ENCODE data around the gene HOXB5. TPM values are rescaled to one million over a fixed set of nuclear protein-coding genes. Genes with fewer than 3 reads are reported as not detected.

The HOXB5 gene
- total RNA-seq, 1 donor from 2014 or later, result 0.59 TPM

- no peak for DNase-seq (ENCODE audit: low spot score)
- no peak for TF ChIP-seq CTCF (IDR thresholded peaks at IDR 0.05; ENCODE audit: unreplicated experiment)
- Mint-ChIP-seq H3K4me1 (ENCODE audit: unreplicated experiment) (peaks cover 64% of the 10 kb centered on the region), H3K27ac (ENCODE audit: unreplicated experiment) (no peak overlapping the region), H3K36me3 (ENCODE audit: low read depth, unreplicated experiment) (peaks cover 6% of the 10 kb centered on the region), H3K9me3 (ENCODE audit: unreplicated experiment) (no peaks in the 10 kb centered on the region), H3K4me3 (ENCODE audit: unreplicated experiment) (no peak overlapping the region), H3K27me3 (ENCODE audit: unreplicated experiment) (peaks cover 34% of the 10 kb centered on the region)
Measured at GRCh38 chr17:48574505-48575065, 19.0 kb downstream of the HOXB5 start.

GRCh38 chr17:48571826-48572417 lies 21.7 kb downstream of the HOXB5 start:
- H3K9me3 Mint-ChIP-seq (ENCODE audit: unreplicated experiment), result no peaks in the 10 kb centered on the region
- no peak for DNase-seq (ENCODE audit: low spot score)
- peaks cover 25% of the 10 kb centered on the region for H3K27me3 Mint-ChIP-seq (ENCODE audit: unreplicated experiment)
- peaks cover 60% of the 10 kb centered on the region for H3K4me1 Mint-ChIP-seq (ENCODE audit: unreplicated experiment)
- peaks cover 6% of the 10 kb centered on the region for H3K36me3 Mint-ChIP-seq (ENCODE audit: low read depth, unreplicated experiment)
- no peak overlapping the region for H3K27ac Mint-ChIP-seq (ENCODE audit: unreplicated experiment)
- H3K4me3 Mint-ChIP-seq (ENCODE audit: unreplicated experiment), result peak overlapping the region; percentile 6
- no peak for TF ChIP-seq CTCF (IDR thresholded peaks at IDR 0.05; ENCODE audit: unreplicated experiment)

- no peak for TF ChIP-seq CTCF (IDR thresholded peaks at IDR 0.05; ENCODE audit: unreplicated experiment)
- peaks cover 57% of the 10 kb centered on the region for H3K4me1 Mint-ChIP-seq (ENCODE audit: unreplicated experiment)
- peaks cover 6% of the 10 kb centered on the region for H3K36me3 Mint-ChIP-seq (ENCODE audit: low read depth, unreplicated experiment)
- H3K4me3 Mint-ChIP-seq (ENCODE audit: unreplicated experiment), result peak overlapping the region; percentile 47
- peaks cover 25% of the 10 kb centered on the region for H3K27me3 Mint-ChIP-seq (ENCODE audit: unreplicated experiment)
- H3K9me3 Mint-ChIP-seq (ENCODE audit: unreplicated experiment), result no peaks in the 10 kb centered on the region
- peak overlapping the region; percentile 11 for H3K27ac Mint-ChIP-seq (ENCODE audit: unreplicated experiment)
- no peak for DNase-seq (ENCODE audit: low spot score)
Measured at GRCh38 chr17:48571024-48571818, 22.4 kb downstream of the HOXB5 start.

- H3K4me1 Mint-ChIP-seq (ENCODE audit: unreplicated experiment), result peaks cover 52% of the 10 kb centered on the region
- H3K4me3 Mint-ChIP-seq (ENCODE audit: unreplicated experiment), result peak overlapping the region; percentile 59
- DNase-seq (ENCODE audit: low spot score), result no peak
- no peak for TF ChIP-seq CTCF (IDR thresholded peaks at IDR 0.05; ENCODE audit: unreplicated experiment)
- peaks cover 6% of the 10 kb centered on the region for H3K36me3 Mint-ChIP-seq (ENCODE audit: low read depth, unreplicated experiment)
- H3K9me3 Mint-ChIP-seq (ENCODE audit: unreplicated experiment), result no peaks in the 10 kb centered on the region
- peaks cover 25% of the 10 kb centered on the region for H3K27me3 Mint-ChIP-seq (ENCODE audit: unreplicated experiment)
- H3K27ac Mint-ChIP-seq (ENCODE audit: unreplicated experiment), result peak overlapping the region; percentile 80
Measured at GRCh38 chr17:48570325-48571023, 23.1 kb downstream of the HOXB5 start.
